HG02943 (cell line): ENCODE data around the gene TSPAN19.
"Not testable (repeated sequence)": the region's sequence is repeated elsewhere in the genome, so short reads cannot be mapped to it uniquely, and the experiment has no call there.

Experiments used
- ATAC-seq: cut with Tn5 transposase; IDR thresholded peaks from one replicate; pipeline ENCODE4 v1.9.1; 2021; ENCODE audit warnings: mild to moderate bottlenecking, low read depth, moderate library complexity; ENCODE audit not compliant: unreplicated experiment

The TSPAN19 gene

GRCh38 chr12:85036234-85036707, at the start of gene TSPAN19, which contains the start of gene LRRIQ1:
Gene TSPAN19, minus strand, starts transcription at chr12:85036277. Its CDS starts 6,331 bp downstream, at chr12:85029946.
Gene LRRIQ1, plus strand, starts transcription at chr12:85036351. Its CDS starts 1,826 bp downstream, at chr12:85038177.
- ATAC-seq, result peak; percentile 93

GRCh38 chr12:85085066-85085465, 49.0 kb upstream of the TSPAN19 start:
- ATAC-seq, result no peak

GRCh38 chr12:85076688-85077430, 40.8 kb upstream of the TSPAN19 start:
- no peak for ATAC-seq

GRCh38 chr12:85072826-85073225, 36.7 kb upstream of the TSPAN19 start:
- no peak for ATAC-seq

GRCh38 chr12:85065837-85066482, 29.9 kb upstream of the TSPAN19 start:
- no peak for ATAC-seq

GRCh38 chr12:85060916-85061315, 24.8 kb upstream of the TSPAN19 start:
- ATAC-seq, result no peak

GRCh38 chr12:85059594-85059993, 23.5 kb upstream of the TSPAN19 start:
- no peak for ATAC-seq

GRCh38 chr12:85058339-85058738, 22.3 kb upstream of the TSPAN19 start:
- no peak for ATAC-seq

- ATAC-seq, result no peak
Observed at GRCh38 chr12:85057370-85057963, 21.4 kb upstream of the TSPAN19 start.

- ATAC-seq, result no peak
Observed at GRCh38 chr12:85043829-85044228, 7.8 kb upstream of the TSPAN19 start.

- no peak for ATAC-seq
Observed at GRCh38 chr12:85041395-85041794, 5.3 kb upstream of the TSPAN19 start.

- ATAC-seq, result no peak
Observed at GRCh38 chr12:85036733-85037132, 656 bp upstream of the TSPAN19 start.

GRCh38 chr12:85029456-85029855, 6.6 kb downstream of the TSPAN19 start:
- no peak for ATAC-seq

- ATAC-seq, result no peak
Observed at GRCh38 chr12:85018098-85018497, 18.0 kb downstream of the TSPAN19 start.

- no peak for ATAC-seq
Observed at GRCh38 chr12:85017618-85018017, 18.5 kb downstream of the TSPAN19 start.

- no peak for ATAC-seq
Observed at GRCh38 chr12:85017133-85017532, 18.9 kb downstream of the TSPAN19 start.

GRCh38 chr12:85016413-85016812, 19.7 kb downstream of the TSPAN19 start:
- ATAC-seq, result no peak

GRCh38 chr12:85007836-85008235, 28.2 kb downstream of the TSPAN19 start:
- no peak for ATAC-seq

GRCh38 chr12:85006206-85006605, 29.9 kb downstream of the TSPAN19 start:
- ATAC-seq, result no peak

GRCh38 chr12:85005615-85006014, 30.5 kb downstream of the TSPAN19 start:
- ATAC-seq, result no peak

GRCh38 chr12:85005047-85005446, 31.0 kb downstream of the TSPAN19 start:
- not testable (repeated sequence) for ATAC-seq
